ENCODE data around the gene PODXL. TPM values are rescaled to one million over a fixed set of nuclear protein-coding genes. Genes with fewer than 3 reads are reported as not detected.

PODXL gene
- total RNA-seq, 1 experiment from 2014 or later, result 1.6 TPM

DNA sequence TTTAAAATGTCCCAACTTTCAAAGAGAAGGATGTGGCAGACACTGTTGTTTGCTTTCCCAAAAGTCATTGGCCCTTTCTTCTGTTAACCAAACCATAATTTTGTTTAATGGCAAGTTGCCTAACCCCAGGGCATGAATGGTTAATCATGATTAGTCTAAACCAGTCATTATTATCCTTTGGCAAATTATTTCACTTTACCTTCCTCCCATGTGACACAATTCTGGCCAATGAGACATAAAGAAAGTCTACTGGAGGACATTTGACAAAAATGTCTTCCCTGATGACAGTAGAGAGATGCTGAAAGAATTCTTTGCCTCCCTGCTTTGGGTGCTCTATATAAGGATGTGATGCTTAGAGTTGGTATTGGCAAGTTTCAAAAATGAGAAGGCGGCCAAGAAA, 101.9 kb downstream of the PODXL start:
- no peak for DNase-seq (ENCODE audit: unreplicated experiment)
- ChIA-PET POLR2A (interaction anchor here (0.7 to 1.1 kb wide), 3 partner anchors 14 to 853 kb away, joined by 3 to 7 read pairs (median 3); no protein-coding TSS in a partner anchor), CTCF (interaction anchor here (0.7 to 0.9 kb wide), 2 partner anchors 14 to 367 kb away, joined by 3 read pairs; no protein-coding TSS in a partner anchor)
- H3K9me3 Mint-ChIP-seq (ENCODE audit: unreplicated experiment), result peaks cover 13% of the 10 kb centered on the region
- H3K4me1 Mint-ChIP-seq (ENCODE audit: insufficient read depth, unreplicated experiment), result peaks cover 13% of the 10 kb centered on the region
- TF ChIP-seq, protein P1, sequence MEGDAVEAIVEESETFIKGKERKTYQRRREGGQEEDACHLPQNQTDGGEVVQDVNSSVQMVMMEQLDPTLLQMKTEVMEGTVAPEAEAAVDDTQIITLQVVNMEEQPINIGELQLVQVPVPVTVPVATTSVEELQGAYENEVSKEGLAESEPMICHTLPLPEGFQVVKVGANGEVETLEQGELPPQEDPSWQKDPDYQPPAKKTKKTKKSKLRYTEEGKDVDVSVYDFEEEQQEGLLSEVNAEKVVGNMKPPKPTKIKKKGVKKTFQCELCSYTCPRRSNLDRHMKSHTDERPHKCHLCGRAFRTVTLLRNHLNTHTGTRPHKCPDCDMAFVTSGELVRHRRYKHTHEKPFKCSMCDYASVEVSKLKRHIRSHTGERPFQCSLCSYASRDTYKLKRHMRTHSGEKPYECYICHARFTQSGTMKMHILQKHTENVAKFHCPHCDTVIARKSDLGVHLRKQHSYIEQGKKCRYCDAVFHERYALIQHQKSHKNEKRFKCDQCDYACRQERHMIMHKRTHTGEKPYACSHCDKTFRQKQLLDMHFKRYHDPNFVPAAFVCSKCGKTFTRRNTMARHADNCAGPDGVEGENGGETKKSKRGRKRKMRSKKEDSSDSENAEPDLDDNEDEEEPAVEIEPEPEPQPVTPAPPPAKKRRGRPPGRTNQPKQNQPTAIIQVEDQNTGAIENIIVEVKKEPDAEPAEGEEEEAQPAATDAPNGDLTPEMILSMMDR (IDR thresholded peaks at IDR 0.05; ENCODE audit: unreplicated experiment), result no peak
- H3K27ac Mint-ChIP-seq (ENCODE audit: low read depth, unreplicated experiment), result no peak overlapping the region
- no TSS peak for BruUV-seq (replicated peaks)
- H3K27me3 Mint-ChIP-seq (ENCODE audit: insufficient read depth, unreplicated experiment), result no peaks in the 10 kb centered on the region
- intact Hi-C loops (cut with micrococcal nuclease), result no loop called here
- peaks cover 31% of the 10 kb centered on the region for H3K36me3 Mint-ChIP-seq (ENCODE audit: insufficient read depth, unreplicated experiment)
- H3K4me3 Mint-ChIP-seq (ENCODE audit: unreplicated experiment), result no peak overlapping the region

Other genes with a start within 250 kb of the PODXL start
- gene MKLN1, start 228.8 kb downstream of the PODXL start, total RNA-seq (2022), result 35.6 and 35.8 TPM in 2 replicates

Measured in MCF 10A (cell line).